Measurements from ENCODE around the gene YIPF2. TPM values are rescaled to one million over a fixed set of nuclear protein-coding genes. Genes with fewer than 3 reads are reported as not detected.
"Not testable (repeated sequence)": the region's sequence is repeated elsewhere in the genome, so short reads cannot be mapped to it uniquely, and the experiment has no call there.

YIPF2 gene
- total RNA-seq, 4 donors from 2014 or later: 17.8 to 30.8 (median 24.2) TPM

DNA sequence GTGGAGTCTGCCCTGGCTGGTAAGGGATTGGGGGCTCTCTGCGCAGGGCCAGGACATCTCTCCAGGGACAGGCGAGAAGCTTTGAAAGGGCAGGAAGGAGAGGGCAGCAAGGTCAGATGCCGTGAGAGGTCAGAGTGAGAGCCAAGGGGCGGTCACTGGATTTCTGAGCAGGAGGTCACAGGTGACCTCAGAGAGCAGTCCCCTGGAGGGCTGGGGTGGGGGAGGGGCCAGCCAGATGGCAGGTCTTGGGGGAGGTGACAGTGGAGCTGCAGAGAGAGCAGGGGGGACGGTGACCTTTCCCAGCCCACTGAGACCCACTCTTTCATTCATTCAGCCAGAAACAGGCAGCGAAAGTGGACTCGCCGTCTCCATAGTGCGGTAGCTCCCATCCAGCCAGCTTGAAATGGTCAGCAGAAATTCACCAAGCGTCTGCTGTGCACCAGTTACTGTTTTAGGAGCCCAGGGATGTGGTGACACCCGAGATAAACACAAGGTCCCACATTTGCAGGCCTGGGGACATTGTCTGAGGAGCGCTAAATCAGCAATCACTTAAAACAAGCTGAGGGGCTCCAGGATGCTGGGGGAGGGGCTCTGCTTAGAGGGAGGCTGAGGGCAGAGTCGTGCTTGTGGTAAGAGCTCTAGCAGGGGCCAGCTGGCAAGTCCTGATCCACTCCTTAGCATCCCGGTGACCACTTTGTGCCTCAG lies 46.9 kb downstream of the YIPF2 start:
- intact Hi-C loops (cut with DNase I; ENCODE audit: low total_unique reads): no loop called here

DNA sequence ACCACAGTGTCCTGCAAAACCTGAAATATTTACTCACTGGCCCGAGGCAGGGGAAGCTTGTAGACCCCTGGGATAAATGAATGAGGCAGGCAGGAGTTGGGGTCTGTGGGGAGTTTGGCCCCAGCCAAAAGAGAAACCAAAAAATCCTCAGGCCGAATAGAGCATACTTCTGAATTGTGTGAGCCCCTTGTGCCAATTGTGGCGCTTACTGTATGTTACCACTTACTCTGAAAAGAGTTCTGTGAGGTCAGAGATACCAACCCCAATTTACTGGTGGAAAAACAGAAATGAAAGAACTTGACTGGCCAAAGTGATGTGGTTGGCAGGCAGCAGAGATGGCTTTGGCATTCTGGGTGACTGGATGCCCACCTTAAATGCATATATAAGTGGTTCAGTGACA lies 50.2 kb downstream of the YIPF2 start:
- in situ Hi-C loops (cut with MboI; ENCODE audit: low sequenced_read_pairs in 4 of 4): loop anchor here in 2 of 4 donors (10.0 kb wide), 2 partner anchors 47 to 57 kb away; partner anchors contain the start of genes TIMM29 (in 1 of the 2) and YIPF2 (in 1 of the 2)
- Histone ChIP-seq H3K4me1 (peaks cover 77 to 80% of the 10 kb centered on the region in 2 donors), H3K36me3 (no peaks in the 10 kb centered on the region), H3K4me3 (no peak overlapping the region), H3K9me3 (no peaks in the 10 kb centered on the region), H3K27ac (peak overlapping the region; percentile 84 to 98 (median 92)), H3K27me3 (no peaks in the 10 kb centered on the region)
- ATAC-seq: no peak
- no peak for TF ChIP-seq POLR2A (IDR thresholded peaks at IDR 0.05)
- TF ChIP-seq, protein P1, sequence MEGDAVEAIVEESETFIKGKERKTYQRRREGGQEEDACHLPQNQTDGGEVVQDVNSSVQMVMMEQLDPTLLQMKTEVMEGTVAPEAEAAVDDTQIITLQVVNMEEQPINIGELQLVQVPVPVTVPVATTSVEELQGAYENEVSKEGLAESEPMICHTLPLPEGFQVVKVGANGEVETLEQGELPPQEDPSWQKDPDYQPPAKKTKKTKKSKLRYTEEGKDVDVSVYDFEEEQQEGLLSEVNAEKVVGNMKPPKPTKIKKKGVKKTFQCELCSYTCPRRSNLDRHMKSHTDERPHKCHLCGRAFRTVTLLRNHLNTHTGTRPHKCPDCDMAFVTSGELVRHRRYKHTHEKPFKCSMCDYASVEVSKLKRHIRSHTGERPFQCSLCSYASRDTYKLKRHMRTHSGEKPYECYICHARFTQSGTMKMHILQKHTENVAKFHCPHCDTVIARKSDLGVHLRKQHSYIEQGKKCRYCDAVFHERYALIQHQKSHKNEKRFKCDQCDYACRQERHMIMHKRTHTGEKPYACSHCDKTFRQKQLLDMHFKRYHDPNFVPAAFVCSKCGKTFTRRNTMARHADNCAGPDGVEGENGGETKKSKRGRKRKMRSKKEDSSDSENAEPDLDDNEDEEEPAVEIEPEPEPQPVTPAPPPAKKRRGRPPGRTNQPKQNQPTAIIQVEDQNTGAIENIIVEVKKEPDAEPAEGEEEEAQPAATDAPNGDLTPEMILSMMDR (IDR thresholded peaks at IDR 0.05 in 4 of 5, conservative IDR thresholded peaks at IDR 0.05 in 1 of 5): no peak
- intact Hi-C loops (cut with DNase I; ENCODE audit: low total_unique reads): loop anchor here (2.0 kb wide), 1 partner anchor 19 kb away; no protein-coding TSS in a partner anchor
- no peak for DNase-seq

More for the DNA sequence above, 46.9 kb downstream of the YIPF2 start:
- ATAC-seq (peak in 1 of 2 donors; percentile 7), DNase-seq (peak in 1 of 2 donors; percentile 36)
- Histone ChIP-seq H3K36me3 (no peaks in the 10 kb centered on the region), H3K4me1 (peaks cover 77 to 96% of the 10 kb centered on the region in 2 donors), H3K4me3 (no peak overlapping the region), H3K27me3 (no peaks in the 10 kb centered on the region), H3K27ac (peak overlapping the region; percentile 84 to 98 (median 92)), H3K9me3 (no peaks in the 10 kb centered on the region)
- TF ChIP-seq POLR2A (IDR thresholded peaks at IDR 0.05): no peak
- TF ChIP-seq, protein P1 (IDR thresholded peaks at IDR 0.05 in 4 of 5, conservative IDR thresholded peaks at IDR 0.05 in 1 of 5): no peak
- in situ Hi-C loops (cut with MboI; ENCODE audit: low sequenced_read_pairs in 4 of 4): no loop called here

DNA sequence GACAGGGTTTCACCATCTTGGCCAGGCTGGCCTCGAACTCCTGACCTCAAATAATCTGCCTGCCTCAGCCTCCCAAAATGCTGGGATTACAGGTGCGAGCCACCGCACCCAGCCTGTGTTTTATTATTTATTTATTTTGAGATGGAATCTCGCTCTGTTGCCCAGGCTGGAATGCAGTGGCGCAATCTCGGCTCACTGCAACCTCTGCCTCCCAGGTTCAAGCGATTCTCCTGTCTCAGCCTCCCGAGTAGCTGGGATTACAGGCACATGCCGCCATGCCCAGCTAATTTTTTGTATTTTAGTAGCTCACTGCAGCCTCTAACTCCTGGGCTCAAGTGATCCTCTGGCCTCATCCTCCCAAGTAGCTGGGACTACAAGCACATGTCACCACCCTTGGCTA lies 50.8 kb downstream of the YIPF2 start:
- in situ Hi-C loops (cut with MboI; ENCODE audit: low sequenced_read_pairs in 4 of 4) (loop anchor here in 2 of 4 donors (10.0 kb wide), 2 partner anchors 47 to 57 kb away; partner anchors contain the start of genes TIMM29 (in 1 of the 2) and YIPF2 (in 1 of the 2)), intact Hi-C loops (cut with DNase I; ENCODE audit: low total_unique reads) (loop anchor here (2.0 kb wide), 1 partner anchor 19 kb away; no protein-coding TSS in a partner anchor)
- not testable (repeated sequence) for H3K36me3 ChIP-seq, H3K9me3 ChIP-seq, H3K4me3 ChIP-seq, H3K27me3 ChIP-seq, ATAC-seq, DNase-seq
- H3K4me1 ChIP-seq: peaks cover 77 to 81% of the 10 kb centered on the region in 2 donors
- H3K27ac ChIP-seq: peak overlapping the region; percentile 84 to 98 (median 92)

DNA sequence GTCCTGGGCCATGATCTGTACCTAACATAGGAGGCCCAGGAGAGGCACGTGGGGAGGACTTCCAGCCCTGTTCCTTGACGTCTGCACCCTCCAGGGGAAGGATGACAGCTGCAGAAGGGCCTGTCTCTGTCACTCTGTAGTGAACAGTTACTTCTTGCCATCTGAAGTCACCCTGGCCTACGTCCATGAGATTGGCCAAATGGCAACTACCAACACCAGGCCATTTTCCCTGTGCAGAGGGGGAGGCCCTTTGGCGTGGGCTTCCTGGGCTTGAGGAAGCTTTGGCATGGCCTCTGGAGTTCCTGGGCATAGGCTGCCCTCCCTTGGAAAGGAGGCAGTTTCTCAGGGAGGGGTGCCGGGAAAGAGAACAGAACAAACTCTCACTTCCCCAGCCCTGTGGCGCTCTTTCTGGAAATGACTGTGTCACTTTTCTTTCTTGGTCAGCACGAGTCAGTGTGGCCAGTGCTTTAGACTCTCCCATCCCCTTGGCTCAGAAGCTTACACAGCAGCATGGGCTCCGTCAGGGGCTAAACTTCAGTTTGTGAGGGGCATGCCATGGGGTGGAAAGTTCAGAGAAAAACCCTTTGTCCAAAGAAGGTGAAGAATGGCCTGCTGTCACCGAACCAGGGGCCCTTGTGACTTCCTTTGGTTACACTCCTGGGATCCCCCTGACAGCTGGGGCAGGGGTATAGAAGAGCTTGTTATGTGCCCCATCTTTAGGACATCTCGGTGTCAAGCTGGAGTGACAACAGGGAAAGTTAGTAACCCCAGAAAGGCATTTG lies 51.8 kb downstream of the YIPF2 start:
- no peaks in the 10 kb centered on the region for H3K9me3 ChIP-seq
- H3K27me3 ChIP-seq: no peaks in the 10 kb centered on the region
- H3K4me1 ChIP-seq: peaks cover 72 to 75% of the 10 kb centered on the region in 2 donors
- H3K36me3 ChIP-seq: no peaks in the 10 kb centered on the region
- in situ Hi-C loops (cut with MboI; ENCODE audit: low sequenced_read_pairs in 4 of 4) (loop anchor here in 2 of 4 donors (10.0 kb wide), 2 partner anchors 48 to 58 kb away; partner anchors contain the start of genes TIMM29 (in 1 of the 2) and YIPF2 (in 1 of the 2)), intact Hi-C loops (cut with DNase I; ENCODE audit: low total_unique reads) (no loop called here)
- TF ChIP-seq, protein P1 (IDR thresholded peaks at IDR 0.05 in 4 of 5, conservative IDR thresholded peaks at IDR 0.05 in 1 of 5): no peak
- TF ChIP-seq POLR2A (IDR thresholded peaks at IDR 0.05): peak in 1 of 2 donors; percentile 36
- H3K27ac ChIP-seq: peak overlapping the region; percentile 84 to 98 (median 92)
- ATAC-seq: peak; percentile 81 to 83
- H3K4me3 ChIP-seq: peak overlapping the region in 2 of 4 donors; percentile 12 to 16
- DNase-seq: peak; percentile 84 to 96
